ENCODE measurements around the gene STK17A. TPM values are rescaled to one million over a fixed set of nuclear protein-coding genes. Genes with fewer than 3 reads are reported as not detected.
"Not testable (repeated sequence)": the region's sequence is repeated elsewhere in the genome, so short reads cannot be mapped to it uniquely, and the experiment has no call there.

Gene STK17A
- total RNA-seq, 6 experiments from 2014 or later = 59.0 to 79.2 (median 62.8) TPM

- H3K4me1 Mint-ChIP-seq (ENCODE audit: low read depth) = peaks cover 63% of the 10 kb centered on the region
- H3K9me3 Mint-ChIP-seq = no peaks in the 10 kb centered on the region
- no peaks in the 10 kb centered on the region for H3K27me3 Mint-ChIP-seq (ENCODE audit: insufficient read depth)
- peak; percentile 27 for DNase-seq
- no peak overlapping the region for H3K4me3 Mint-ChIP-seq
- peak overlapping the region; percentile 87 for H3K27ac Mint-ChIP-seq
- no peak for TF ChIP-seq CTCF (IDR thresholded peaks at IDR 0.05)
- H3K36me3 Mint-ChIP-seq (ENCODE audit: low read depth) = peaks cover 9% of the 10 kb centered on the region
These were observed 14.4 kb upstream of the STK17A start for GRCh38 chr7:43568529-43568928.

- no peaks in the 10 kb centered on the region for H3K9me3 Mint-ChIP-seq
- no peak for TF ChIP-seq CTCF (IDR thresholded peaks at IDR 0.05)
- H3K4me1 Mint-ChIP-seq (ENCODE audit: low read depth) = peaks cover 63% of the 10 kb centered on the region
- H3K36me3 Mint-ChIP-seq (ENCODE audit: low read depth) = peaks cover 9% of the 10 kb centered on the region
- H3K4me3 Mint-ChIP-seq = peak overlapping the region; percentile 41
- peak overlapping the region; percentile 98 for H3K27ac Mint-ChIP-seq
- no peaks in the 10 kb centered on the region for H3K27me3 Mint-ChIP-seq (ENCODE audit: insufficient read depth)
- peak; percentile 76 for DNase-seq
These were observed 13.5 kb upstream of the STK17A start for GRCh38 chr7:43569424-43569823.

- no peak for TF ChIP-seq CTCF (IDR thresholded peaks at IDR 0.05)
- Mint-ChIP-seq H3K4me3 (no peak overlapping the region), H3K36me3 (ENCODE audit: low read depth) (peaks cover 9% of the 10 kb centered on the region), H3K27ac (peak overlapping the region; percentile 98), H3K9me3 (no peaks in the 10 kb centered on the region), H3K4me1 (ENCODE audit: low read depth) (peaks cover 60% of the 10 kb centered on the region), H3K27me3 (ENCODE audit: insufficient read depth) (no peaks in the 10 kb centered on the region)
- DNase-seq = peak; percentile 54
These were observed 12.1 kb upstream of the STK17A start for GRCh38 chr7:43570688-43571365.

GRCh38 chr7:43572516-43573049 lies 10.3 kb upstream of the STK17A start:
- no peak for TF ChIP-seq CTCF (IDR thresholded peaks at IDR 0.05)
- peak; percentile 99 for DNase-seq
- Mint-ChIP-seq H3K9me3 (no peaks in the 10 kb centered on the region), H3K27me3 (ENCODE audit: insufficient read depth) (no peaks in the 10 kb centered on the region), H3K27ac (peak overlapping the region; percentile 98), H3K36me3 (ENCODE audit: low read depth) (peaks cover 9% of the 10 kb centered on the region), H3K4me1 (ENCODE audit: low read depth) (peaks cover 60% of the 10 kb centered on the region), H3K4me3 (peak overlapping the region; percentile 65)

- H3K9me3 Mint-ChIP-seq; DNase-seq; H3K27me3 Mint-ChIP-seq (ENCODE audit: insufficient read depth); H3K4me3 Mint-ChIP-seq: not testable (repeated sequence)
- Mint-ChIP-seq H3K4me1 (ENCODE audit: low read depth) (peaks cover 54% of the 10 kb centered on the region), H3K36me3 (ENCODE audit: low read depth) (peaks cover 15% of the 10 kb centered on the region), H3K27ac (peak overlapping the region; percentile 98)
These were observed 9.1 kb upstream of the STK17A start for GRCh38 chr7:43573832-43574231.

- no peaks in the 10 kb centered on the region for H3K9me3 Mint-ChIP-seq
- TF ChIP-seq CTCF (IDR thresholded peaks at IDR 0.05) = no peak
- H3K27ac Mint-ChIP-seq = no peak overlapping the region
- DNase-seq = no peak
- H3K36me3 Mint-ChIP-seq (ENCODE audit: low read depth) = peaks cover 7% of the 10 kb centered on the region
- H3K4me3 Mint-ChIP-seq = no peak overlapping the region
- peaks cover 37% of the 10 kb centered on the region for H3K4me1 Mint-ChIP-seq (ENCODE audit: low read depth)
- H3K27me3 Mint-ChIP-seq (ENCODE audit: insufficient read depth) = peaks cover 2% of the 10 kb centered on the region; the same call in 1 of the 2 replicates
These were observed 7.4 kb upstream of the STK17A start for GRCh38 chr7:43575506-43575905.

Measured in HFFc6 (cell line).